HG03060 (cell line): ENCODE results near the gene GCDH.
A peak's percentile ranks its signal among the peaks of the same experiment; 100 is the strongest.
"Not testable (repeated sequence)": the region's sequence is repeated elsewhere in the genome, so short reads cannot be mapped to it uniquely, and the experiment has no call there.

Experiments used
- ATAC-seq: cut with Tn5 transposase; IDR thresholded peaks from one replicate; pipeline ENCODE4 v1.9.1; 2021; ENCODE audit warnings: low read depth, moderate number of reproducible peaks; ENCODE audit not compliant: unreplicated experiment

Gene GCDH

GRCh38 chr19:12872255-12872654 lies 18.7 kb upstream of the GCDH start:
- no peak for ATAC-seq

GRCh38 chr19:12872941-12873890 lies 17.7 kb upstream of the GCDH start:
- peak; percentile 43 for ATAC-seq

GRCh38 chr19:12873891-12874745 lies 16.8 kb upstream of the GCDH start:
- no peak for ATAC-seq

- ATAC-seq: no peak
Measured at GRCh38 chr19:12875086-12875485, 15.9 kb upstream of the GCDH start.

- ATAC-seq: no peak
Measured at GRCh38 chr19:12880551-12881171, 10.3 kb upstream of the GCDH start.

- peak; percentile 57 for ATAC-seq
Measured at GRCh38 chr19:12881172-12881808, 9.7 kb upstream of the GCDH start, which contains the start of gene DNASE2. Gene DNASE2, minus strand, starts transcription at chr19:12881449. Its CDS starts 74 bp downstream, at chr19:12881375.

- ATAC-seq: no peak
Measured at GRCh38 chr19:12882589-12882988, 8.4 kb upstream of the GCDH start.

GRCh38 chr19:12884202-12884601 lies 6.8 kb upstream of the GCDH start:
- no peak for ATAC-seq

- ATAC-seq: no peak
Measured at GRCh38 chr19:12884627-12884925, 6.4 kb upstream of the GCDH start.

- no peak for ATAC-seq
Measured at GRCh38 chr19:12884926-12885748, 5.8 kb upstream of the GCDH start.

- no peak for ATAC-seq
Measured at GRCh38 chr19:12885749-12886650, 5.0 kb upstream of the GCDH start.

GRCh38 chr19:12886651-12886968 lies 4.3 kb upstream of the GCDH start:
- no peak for ATAC-seq

GRCh38 chr19:12886969-12887747 lies 3.8 kb upstream of the GCDH start, which contains the start of gene KLF1:
Gene KLF1, minus strand, starts transcription at chr19:12887201. Its CDS starts 61 bp downstream, at chr19:12887140.
- no peak for ATAC-seq

GRCh38 chr19:12888006-12888603 lies 2.9 kb upstream of the GCDH start:
- no peak for ATAC-seq

- ATAC-seq: not testable (repeated sequence)
Measured at GRCh38 chr19:12890299-12890786, 617 bp upstream of the GCDH start.

- ATAC-seq: no peak
Measured at GRCh38 chr19:12891553-12892021, 627 bp downstream of the GCDH start.

- ATAC-seq: no peak
Measured at GRCh38 chr19:12893582-12893981, 2.6 kb downstream of the GCDH start.
